BE2C (cell line): ENCODE data around the gene F7.

Experiments used
- DNase-seq: peaks from one replicate; pipeline ENCODE4 v3.0.0-alpha.2; 2020
- H3K27me3 ChIP-seq: fragments of 250-450 bp; sonication (Bioruptor Pico); 2 replicates; pipeline ENCODE4 v1.5.1; 2020; ENCODE audit warnings: mild to moderate bottlenecking
- H3K36me3 ChIP-seq: fragments of 250-450 bp; sonication (Bioruptor Pico); 2 replicates; pipeline ENCODE4 v1.5.1; 2020; ENCODE audit warnings: mild to moderate bottlenecking
- H3K4me1 ChIP-seq: fragments of 250-450 bp; sonication (Bioruptor Pico); 2 replicates; pipeline ENCODE4 v1.5.1; 2020
- H3K4me3 ChIP-seq: 2 replicates; pipeline ENCODE4 v1.5.1; 2011; ENCODE audit warnings: low read depth, low read length
- H3K9me3 ChIP-seq: fragments of 250-450 bp; sonication (Bioruptor Pico); 2 replicates; pipeline ENCODE4 v1.5.1; 2020
- CTCF ChIP-seq: IDR thresholded peaks from 2 replicates; pipeline ENCODE4 v1.5.1; 2012; ENCODE audit warnings: mild to moderate bottlenecking, low read depth, low read length

The F7 gene

GRCh38 chr13:113089693-113090414 lies 15.7 kb upstream of the F7 start:
- Histone ChIP-seq H3K27me3 (no peaks in the 10 kb centered on the region), H3K9me3 (no peaks in the 10 kb centered on the region), H3K4me3 (no peak overlapping the region), H3K36me3 (no peaks in the 10 kb centered on the region), H3K4me1 (no peaks in the 10 kb centered on the region)
- TF ChIP-seq CTCF: no peak
- DNase-seq: peak; percentile 4

- peak; percentile 3 for DNase-seq
- TF ChIP-seq CTCF: no peak
- no peaks in the 10 kb centered on the region for H3K4me1 ChIP-seq
- no peaks in the 10 kb centered on the region for H3K36me3 ChIP-seq
- H3K4me3 ChIP-seq: no peak overlapping the region
- H3K9me3 ChIP-seq: no peaks in the 10 kb centered on the region
- no peaks in the 10 kb centered on the region for H3K27me3 ChIP-seq
Measured at GRCh38 chr13:113090415-113090770, 15.2 kb upstream of the F7 start.

GRCh38 chr13:113090806-113091205 lies 14.8 kb upstream of the F7 start:
- DNase-seq: peak; percentile 1
- no peak overlapping the region for H3K4me3 ChIP-seq
- H3K9me3 ChIP-seq: no peaks in the 10 kb centered on the region
- H3K4me1 ChIP-seq: no peaks in the 10 kb centered on the region
- no peaks in the 10 kb centered on the region for H3K36me3 ChIP-seq
- TF ChIP-seq CTCF: no peak
- no peaks in the 10 kb centered on the region for H3K27me3 ChIP-seq

GRCh38 chr13:113091211-113091771 lies 14.3 kb upstream of the F7 start:
- Histone ChIP-seq H3K27me3 (no peaks in the 10 kb centered on the region), H3K9me3 (no peaks in the 10 kb centered on the region), H3K36me3 (no peaks in the 10 kb centered on the region), H3K4me3 (no peak overlapping the region), H3K4me1 (no peaks in the 10 kb centered on the region)
- TF ChIP-seq CTCF: no peak
- peak; percentile 6 for DNase-seq

GRCh38 chr13:113091891-113092775 lies 13.5 kb upstream of the F7 start:
- no peak overlapping the region for H3K4me3 ChIP-seq
- no peaks in the 10 kb centered on the region for H3K36me3 ChIP-seq
- TF ChIP-seq CTCF: no peak
- H3K9me3 ChIP-seq: no peaks in the 10 kb centered on the region
- DNase-seq: peak; percentile 5
- H3K27me3 ChIP-seq: no peaks in the 10 kb centered on the region
- H3K4me1 ChIP-seq: no peaks in the 10 kb centered on the region
